ENCODE data around the gene EML1.
A peak's percentile ranks its signal among the peaks of the same experiment; 100 is the strongest.

The EML1 gene

GRCh38 chr14:99807413-99808153, 14.4 kb downstream of the EML1 start:
- DNase-seq, result no peak

GRCh38 chr14:99808154-99808505, 14.9 kb downstream of the EML1 start:
- DNase-seq, result no peak

GRCh38 chr14:99808515-99808914, 15.3 kb downstream of the EML1 start:
- DNase-seq, result no peak

- no peak for DNase-seq
These were observed 16.1 kb downstream of the EML1 start for GRCh38 chr14:99809360-99809759.

- DNase-seq, result no peak
These were observed 16.8 kb downstream of the EML1 start for GRCh38 chr14:99809859-99810558.

- no peak for DNase-seq
These were observed 17.3 kb downstream of the EML1 start for GRCh38 chr14:99810559-99810874.

- no peak for DNase-seq
These were observed 19.0 kb downstream of the EML1 start for GRCh38 chr14:99812096-99812750.

- DNase-seq, result no peak
These were observed 19.7 kb downstream of the EML1 start for GRCh38 chr14:99812892-99813291.

- no peak for DNase-seq
These were observed 22.5 kb downstream of the EML1 start for GRCh38 chr14:99815696-99816095.

- DNase-seq, result no peak
These were observed 23.0 kb downstream of the EML1 start for GRCh38 chr14:99816217-99816616.

GRCh38 chr14:99816642-99817041, 23.4 kb downstream of the EML1 start:
- DNase-seq, result no peak

GRCh38 chr14:99817331-99817730, 24.1 kb downstream of the EML1 start:
- no peak for DNase-seq

- no peak for DNase-seq
These were observed 25.4 kb downstream of the EML1 start for GRCh38 chr14:99818503-99819036.

- peak in 1 of 2 donors; percentile 3 for DNase-seq
These were observed 26.3 kb downstream of the EML1 start for GRCh38 chr14:99819514-99819913.

GRCh38 chr14:99820702-99821331, 27.6 kb downstream of the EML1 start:
- no peak for DNase-seq

GRCh38 chr14:99821519-99822508, 28.6 kb downstream of the EML1 start:
- DNase-seq, result no peak

- DNase-seq, result no peak
These were observed 29.7 kb downstream of the EML1 start for GRCh38 chr14:99822800-99823455.

GRCh38 chr14:99824776-99825175, 31.6 kb downstream of the EML1 start:
- no peak for DNase-seq

- no peak for DNase-seq
These were observed 36.2 kb downstream of the EML1 start for GRCh38 chr14:99829450-99829849.

- no peak for DNase-seq
These were observed 38.1 kb downstream of the EML1 start for GRCh38 chr14:99831303-99831702.

- no peak for DNase-seq
These were observed 38.9 kb downstream of the EML1 start for GRCh38 chr14:99831903-99832685.

Data from stimulated activated CD4-positive, alpha-beta T cell treated with anti-CD3 and anti-CD28 coated beads, Interleukin-2, amount 100 ng/mL, for 48 hours (primary cell).